H1 (cell line): ENCODE measurements around the gene RAB30. TPM values are rescaled to one million over a fixed set of nuclear protein-coding genes. Genes with fewer than 3 reads are reported as not detected.

Experiments
- polyA plus RNA-seq, 7 experiments: library from polyadenylated mRNA; depleted of rRNA in 3 of 7; stranded (reverse) in 5 of 7; unstranded in 2 of 7; fragments of >200 nt in 5 of 7; fragments of 200-250 nt in 2 of 7; gene quantifications; 1 replicate in 5 of 7; 2 replicates in 1 of 7; 4 replicates in 1 of 7; pipeline versions ENCODE4 v1.2.1 to v1.2.3, GENCODE V29; 2011 to 2013; ENCODE audit warnings: missing spikeins in 2 of 7, mixed read lengths in 2 of 7
- total RNA-seq: library from RNA; stranded (reverse); fragmentation: NEBNext Ultra II Directional; extraction: Animal tissue kit (Norgen Biotek cat#: 25700); gene quantifications from 2 replicates; pipeline ENCODE4 v1.2.1, GENCODE V29; 2021
- TF ChIP-seq, protein P1 (sequence below): IDR thresholded peaks from 2 replicates; pipeline ENCODE4 v1.6.1; 2012; ENCODE audit warnings: low read length, inconsistent platforms

The RAB30 gene
- total and polyA plus RNA-seq, 2 of the 8 experiments (the other 6 are each of a cell fraction or from before 2014, with no cell fraction given), result 1.6 to 11.7 TPM

DNA sequence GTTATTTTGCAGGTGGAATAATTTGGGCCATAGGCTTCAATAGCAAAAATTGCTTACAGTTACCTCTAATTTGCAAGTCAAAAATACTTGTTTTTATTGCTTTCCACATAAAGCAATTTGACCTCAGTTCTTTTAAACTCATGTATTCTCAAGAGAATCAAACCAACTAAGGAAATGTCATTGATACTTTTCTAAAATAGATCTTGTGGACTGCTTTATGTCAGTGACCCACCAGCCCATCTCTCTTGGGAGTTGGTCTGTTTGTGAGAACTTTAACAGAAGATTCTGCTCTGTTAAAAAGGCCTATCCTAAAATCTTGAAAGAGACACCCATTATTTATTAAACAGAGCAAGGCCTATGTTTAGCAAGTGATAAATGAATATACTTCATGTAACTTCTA, 94.9 kb downstream of the RAB30 start (continued):
- TF ChIP-seq, protein P1, sequence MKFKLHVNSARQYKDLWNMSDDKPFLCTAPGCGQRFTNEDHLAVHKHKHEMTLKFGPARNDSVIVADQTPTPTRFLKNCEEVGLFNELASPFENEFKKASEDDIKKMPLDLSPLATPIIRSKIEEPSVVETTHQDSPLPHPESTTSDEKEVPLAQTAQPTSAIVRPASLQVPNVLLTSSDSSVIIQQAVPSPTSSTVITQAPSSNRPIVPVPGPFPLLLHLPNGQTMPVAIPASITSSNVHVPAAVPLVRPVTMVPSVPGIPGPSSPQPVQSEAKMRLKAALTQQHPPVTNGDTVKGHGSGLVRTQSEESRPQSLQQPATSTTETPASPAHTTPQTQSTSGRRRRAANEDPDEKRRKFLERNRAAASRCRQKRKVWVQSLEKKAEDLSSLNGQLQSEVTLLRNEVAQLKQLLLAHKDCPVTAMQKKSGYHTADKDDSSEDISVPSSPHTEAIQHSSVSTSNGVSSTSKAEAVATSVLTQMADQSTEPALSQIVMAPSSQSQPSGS, result no peak
